ENCODE results near the gene EMILIN1.

- no peak for TF ChIP-seq CTCF (IDR thresholded peaks at IDR 0.05)
- TF ChIP-seq EZH2 (IDR thresholded peaks at IDR 0.05; ENCODE audit: borderline replicate concordance, insufficient read depth, low read depth, low read length, poor library complexity, severe bottlenecking) = no peak
Observed at GRCh38 chr2:27029051-27029450, 49.4 kb upstream of the EMILIN1 start.
